NCI-H1417 treated with DMSO at 0.1 percent for 48 hours (cell line): Measurements from ENCODE around the gene TMEM18.
"Not testable (repeated sequence)": the region's sequence is repeated elsewhere in the genome, so short reads cannot be mapped to it uniquely, and the experiment has no call there.

ENCODE experiments used
- DNase-seq: peaks from one replicate; lab custom pipeline; 2025; lab: John Stamatoyannopoulos, UW

The TMEM18 gene

GRCh38 chr2:693606-694005 lies 16.4 kb upstream of the TMEM18 start:
- no peak for DNase-seq

GRCh38 chr2:692767-693166 lies 15.6 kb upstream of the TMEM18 start:
- DNase-seq, result no peak

GRCh38 chr2:691821-692761 lies 14.9 kb upstream of the TMEM18 start:
- no peak for DNase-seq

- DNase-seq, result no peak
Measured at GRCh38 chr2:690799-691198, 13.6 kb upstream of the TMEM18 start.

DNA sequence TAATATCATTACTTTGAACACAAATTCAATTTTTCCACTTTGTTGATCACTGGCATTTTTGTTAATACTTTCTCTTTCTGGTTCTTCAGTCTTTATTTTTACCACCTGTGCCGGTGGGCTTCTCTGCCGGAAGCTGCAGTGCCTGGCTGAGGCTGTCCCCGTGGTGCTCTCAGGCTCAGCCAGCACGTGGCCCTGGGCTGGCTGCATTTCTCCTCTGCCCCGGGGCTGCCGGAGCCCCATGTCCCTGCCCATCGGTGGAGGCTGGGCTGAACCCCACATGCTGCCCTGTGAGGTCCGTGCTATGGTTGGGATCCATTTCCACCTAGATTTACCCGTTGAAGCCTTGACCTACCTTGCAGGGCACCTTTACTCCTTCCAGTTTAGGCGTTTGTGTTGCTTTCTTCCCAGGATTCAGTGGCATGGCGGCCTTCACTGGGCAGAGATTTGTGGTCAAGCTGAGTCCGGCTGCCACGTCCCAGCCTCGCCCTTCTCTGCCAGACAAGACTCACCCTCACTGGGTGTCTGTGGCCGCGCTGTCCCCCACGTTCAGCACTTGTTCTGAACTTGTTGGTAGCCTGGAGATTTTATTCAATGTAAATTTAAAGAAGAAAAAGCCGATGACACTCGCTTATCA lies 12.8 kb upstream of the TMEM18 start:
- no peak for DNase-seq

- DNase-seq, result no peak
Measured at GRCh38 chr2:689237-689636, 12.0 kb upstream of the TMEM18 start.

- DNase-seq, result no peak
Measured at GRCh38 chr2:688504-689076, 11.4 kb upstream of the TMEM18 start.

GRCh38 chr2:685421-685820 lies 8.2 kb upstream of the TMEM18 start:
- DNase-seq, result no peak

GRCh38 chr2:684913-685312 lies 7.7 kb upstream of the TMEM18 start:
- not testable (repeated sequence) for DNase-seq

- no peak for DNase-seq
Measured at GRCh38 chr2:682226-682625, 5.0 kb upstream of the TMEM18 start.

DNA sequence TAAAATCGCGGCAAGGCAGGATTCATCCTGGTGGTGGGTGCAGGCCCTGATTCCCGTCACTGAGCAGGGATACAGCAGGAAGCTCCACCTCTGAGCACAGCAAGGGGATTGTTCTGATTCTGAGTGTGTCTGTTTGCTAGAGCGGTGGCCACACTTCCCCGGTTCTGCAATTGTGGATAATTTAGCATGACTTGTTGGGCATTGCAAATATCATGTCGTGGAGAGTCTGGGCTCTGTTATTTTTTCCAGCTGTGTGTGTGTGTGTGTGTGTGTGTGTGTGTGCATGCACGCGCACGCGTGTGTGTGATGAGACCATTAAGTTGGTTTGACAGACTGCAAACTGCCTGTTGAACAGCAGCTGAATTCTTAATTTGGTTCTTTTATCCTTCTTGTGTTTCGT lies 4.1 kb upstream of the TMEM18 start:
- no peak for DNase-seq

GRCh38 chr2:680496-680895 lies 3.3 kb upstream of the TMEM18 start:
- DNase-seq, result no peak

DNA sequence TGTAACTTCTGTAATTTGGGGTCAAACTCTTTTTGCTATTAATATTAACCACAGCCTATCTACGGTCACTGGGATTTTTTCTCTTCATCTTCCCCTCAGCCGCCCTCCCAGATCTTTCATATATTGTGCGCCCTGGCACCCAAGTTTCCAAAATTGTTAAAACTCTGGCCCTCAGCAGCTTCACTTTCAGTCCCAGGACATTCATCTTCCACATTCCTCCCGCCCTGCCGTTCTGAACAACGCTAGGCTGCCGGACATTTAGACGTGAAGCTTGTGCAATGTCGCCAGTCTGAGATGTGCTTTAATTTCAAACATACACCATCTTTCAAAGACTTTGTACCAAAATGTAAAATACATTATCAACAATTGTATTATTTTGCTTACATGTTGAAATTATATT lies 1.8 kb upstream of the TMEM18 start:
- DNase-seq, result no peak

DNA sequence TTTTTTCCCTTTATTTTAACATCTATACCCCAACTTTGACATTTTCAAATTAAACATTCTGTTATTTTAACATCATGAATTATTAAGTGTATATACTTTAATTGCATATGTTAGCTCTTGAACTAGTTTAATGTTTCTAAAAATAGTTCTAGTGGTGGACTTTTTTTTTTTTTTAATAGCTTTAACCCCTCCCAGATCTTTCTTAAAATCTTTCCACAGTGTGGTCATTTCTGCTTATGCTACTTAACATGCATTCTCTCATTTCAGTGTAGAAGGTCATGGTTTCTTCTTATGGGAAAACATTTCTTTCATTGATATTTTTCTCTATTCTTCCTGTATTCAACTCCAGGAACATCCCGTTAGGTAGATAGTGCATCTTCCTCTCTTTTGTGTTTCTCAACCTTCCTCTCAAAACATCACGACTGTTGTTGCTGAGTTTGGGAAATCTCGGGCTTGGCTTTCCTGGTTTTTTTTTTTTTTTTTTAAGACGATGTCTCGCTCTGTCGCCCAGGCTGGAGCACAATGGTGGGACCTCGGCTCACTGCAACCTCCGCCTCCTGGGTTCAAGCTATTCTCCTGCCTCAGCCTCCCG lies 849 bp upstream of the TMEM18 start:
- no peak for DNase-seq

- DNase-seq, result peak; percentile 93
Measured at GRCh38 chr2:676647-677055, 555 bp downstream of the TMEM18 start.

GRCh38 chr2:675982-676646 lies 1.1 kb downstream of the TMEM18 start:
- no peak for DNase-seq

DNA sequence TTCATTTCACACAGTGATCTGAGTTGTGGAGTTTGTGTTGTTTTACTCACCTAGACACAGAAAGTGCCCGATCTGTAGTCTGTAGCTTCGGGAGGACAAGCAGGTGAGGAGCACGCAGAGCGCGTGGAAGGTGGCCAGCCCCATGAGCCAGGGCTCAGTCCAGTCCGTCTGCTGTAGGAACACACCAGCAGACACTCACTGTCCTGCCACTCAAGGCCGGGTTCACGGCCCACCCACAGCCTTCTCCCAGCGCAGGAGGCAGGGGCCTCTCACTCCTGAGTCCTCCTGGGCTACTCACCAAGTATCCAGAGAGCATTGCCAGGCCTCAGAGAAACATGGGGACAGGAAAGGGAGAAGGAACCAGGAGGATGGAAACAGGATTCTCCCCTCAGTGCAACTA lies 1.7 kb downstream of the TMEM18 start:
- DNase-seq, result no peak

- no peak for DNase-seq
Measured at GRCh38 chr2:675051-675450, 2.2 kb downstream of the TMEM18 start.

- no peak for DNase-seq
Measured at GRCh38 chr2:674321-674985, 2.8 kb downstream of the TMEM18 start.

GRCh38 chr2:673615-674320 lies 3.4 kb downstream of the TMEM18 start:
- DNase-seq, result no peak

DNA sequence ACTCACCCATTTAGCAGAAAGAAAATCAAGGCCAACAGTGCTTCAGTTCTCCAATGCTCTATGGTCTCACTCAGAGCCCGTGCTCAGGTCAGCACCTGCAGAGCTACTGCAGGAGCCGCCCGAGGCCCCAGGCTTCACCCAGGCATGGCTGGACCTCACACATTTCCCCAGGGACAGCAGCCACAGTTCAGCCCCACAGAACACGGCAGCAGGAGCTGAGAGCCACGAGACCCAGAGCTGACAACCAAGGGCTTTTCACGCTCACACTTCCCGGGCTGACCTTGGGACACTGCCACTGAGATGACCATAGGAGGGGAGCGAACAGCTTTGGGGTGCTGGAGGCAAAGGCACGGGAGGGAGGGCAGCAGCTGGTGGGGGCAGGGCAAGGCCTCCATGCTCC lies 4.2 kb downstream of the TMEM18 start:
- no peak for DNase-seq
